Keratinocyte (primary cell): ENCODE measurements around the gene KNCN. TPM values are rescaled to one million over a fixed set of nuclear protein-coding genes. Genes with fewer than 3 reads are reported as not detected.

Experiments used
- DNase-seq: peaks from one replicate; pipeline ENCODE4 v3.0.0-alpha.2; 2011; ENCODE audit warnings: low read depth, missing footprints, low spot score
- FAIRE-seq: peaks from 2 replicates; lab custom pipeline; 2011; peaks lifted over from hg19 to GRCh38; lab: Jason Lieb, UNC
- H2AFZ ChIP-seq: 2 replicates; pipeline ENCODE4 v1.6.0; 2012; ENCODE audit warnings: low read length, control low read depth, inconsistent platforms; ENCODE audit not compliant: control insufficient read depth
- H3K27ac ChIP-seq: 2 replicates; pipeline ENCODE4 v1.5.1; 2011; ENCODE audit warnings: low read length; ENCODE audit not compliant: control insufficient read depth, insufficient read depth
- H3K27me3 ChIP-seq: 3 replicates; pipeline ENCODE4 v1.6.0; 2011; ENCODE audit warnings: low read length; ENCODE audit not compliant: control insufficient read depth, insufficient read depth; ENCODE audit errors: extremely low read depth
- H3K36me3 ChIP-seq, 2 experiments: 2 replicates in 1 of 2; 3 replicates in 1 of 2; pipeline ENCODE4 v1.5.1; 2011; ENCODE audit warnings: low read length in 2 of 2, mild to moderate bottlenecking in 1 of 2; ENCODE audit not compliant: control insufficient read depth in 2 of 2, insufficient read depth in 2 of 2; ENCODE audit errors: extremely low read depth in 1 of 2
- H3K4me1 ChIP-seq: 3 replicates; pipeline ENCODE4 v1.5.1; 2011; ENCODE audit warnings: low read length; ENCODE audit not compliant: control insufficient read depth, insufficient read depth; ENCODE audit errors: extremely low read depth
- H3K4me2 ChIP-seq: 3 replicates; pipeline ENCODE4 v1.6.0; 2011; ENCODE audit warnings: low read depth, low read length; ENCODE audit not compliant: control insufficient read depth, insufficient read depth; ENCODE audit errors: extremely low read depth
- H3K4me3 ChIP-seq, 3 experiments: fragments of 200-600 bp in 1 of 3; sonication (generic) in 1 of 3; 2 replicates in 2 of 3; 3 replicates in 1 of 3; pipeline ENCODE4 v1.5.1; 2011 to 2016; ENCODE audit warnings: low read length in 3 of 3, mild to moderate bottlenecking in 3 of 3, control low read depth in 2 of 3, inconsistent platforms in 1 of 3, low read depth in 1 of 3, mixed read lengths in 1 of 3, mixed run types in 1 of 3, moderate library complexity in 1 of 3; ENCODE audit not compliant: control insufficient read depth in 2 of 3, insufficient read depth in 2 of 3; ENCODE audit errors: extremely low read depth in 1 of 3
- H3K79me2 ChIP-seq: 2 replicates; pipeline ENCODE4 v1.6.0; 2012; ENCODE audit warnings: low read length; ENCODE audit not compliant: control insufficient read depth, insufficient read depth
- H3K9ac ChIP-seq: 3 replicates; pipeline ENCODE4 v1.6.0; 2011; ENCODE audit warnings: low read length; ENCODE audit not compliant: control insufficient read depth, insufficient read depth; ENCODE audit errors: extremely low read depth
- H3K9me1 ChIP-seq: 3 replicates; pipeline ENCODE4 v1.6.0; 2011; ENCODE audit warnings: low read length; ENCODE audit not compliant: control insufficient read depth, insufficient read depth; ENCODE audit errors: extremely low read depth
- H3K9me3 ChIP-seq: 2 replicates; pipeline ENCODE4 v1.5.1; 2012; ENCODE audit warnings: low read depth, low read length; ENCODE audit not compliant: control insufficient read depth
- H4K20me1 ChIP-seq: 3 replicates; pipeline ENCODE4 v1.6.0; 2011; ENCODE audit warnings: low read length; ENCODE audit not compliant: control insufficient read depth, insufficient read depth; ENCODE audit errors: extremely low read depth
- EZH2 ChIP-seq: IDR thresholded peaks from one replicate; pipeline ENCODE4 v1.6.1; 2012; ENCODE audit warnings: inconsistent platforms, mild to moderate bottlenecking, low read length, moderate library complexity
- dilution Hi-C: fragments of 300-500 bp; cut with MboI; formaldehyde crosslinking; loops from one replicate; pipeline ENCODE4 v1.7.0; 2020; ENCODE audit warnings: low sequenced_read_pairs; ENCODE audit not compliant: extremely low pct_ligation_motif_present
- polyA plus RNA-seq, 5 experiments: library from polyadenylated mRNA; depleted of rRNA in 3 of 5; stranded (reverse) in 3 of 5; stranded (forward) in 1 of 5; unstranded in 1 of 5; fragments of >200 nt; gene quantifications; 1 replicate in 1 of 5; 2 replicates in 3 of 5; 3 replicates in 1 of 5; pipeline versions ENCODE4 v1.2.1 to v1.2.3, GENCODE V29; 2011 to 2012; ENCODE audit warnings: missing spikeins in 2 of 5, low read depth in 1 of 5, low replicate concordance in 1 of 5
- TF ChIP-seq, protein P1 (sequence below), 3 experiments: IDR thresholded peaks in 1 of 3; conservative IDR thresholded peaks in 1 of 3; optimal IDR thresholded peaks in 1 of 3; 2 replicates in 2 of 3; 3 replicates in 1 of 3; pipeline versions ENCODE3 to v1.5.1; 2011; ENCODE audit warnings: low read length in 3 of 3, mild to moderate bottlenecking in 3 of 3, moderate library complexity in 2 of 3, control low read depth in 1 of 3, inconsistent platforms in 1 of 3; ENCODE audit not compliant: insufficient read depth in 2 of 3; ENCODE audit errors: extremely low read depth in 1 of 3

KNCN gene
- polyA plus RNA-seq, 1 donor (not counting 4 experiments of a cell fraction or from before 2014, with no cell fraction given): not detected

DNA sequence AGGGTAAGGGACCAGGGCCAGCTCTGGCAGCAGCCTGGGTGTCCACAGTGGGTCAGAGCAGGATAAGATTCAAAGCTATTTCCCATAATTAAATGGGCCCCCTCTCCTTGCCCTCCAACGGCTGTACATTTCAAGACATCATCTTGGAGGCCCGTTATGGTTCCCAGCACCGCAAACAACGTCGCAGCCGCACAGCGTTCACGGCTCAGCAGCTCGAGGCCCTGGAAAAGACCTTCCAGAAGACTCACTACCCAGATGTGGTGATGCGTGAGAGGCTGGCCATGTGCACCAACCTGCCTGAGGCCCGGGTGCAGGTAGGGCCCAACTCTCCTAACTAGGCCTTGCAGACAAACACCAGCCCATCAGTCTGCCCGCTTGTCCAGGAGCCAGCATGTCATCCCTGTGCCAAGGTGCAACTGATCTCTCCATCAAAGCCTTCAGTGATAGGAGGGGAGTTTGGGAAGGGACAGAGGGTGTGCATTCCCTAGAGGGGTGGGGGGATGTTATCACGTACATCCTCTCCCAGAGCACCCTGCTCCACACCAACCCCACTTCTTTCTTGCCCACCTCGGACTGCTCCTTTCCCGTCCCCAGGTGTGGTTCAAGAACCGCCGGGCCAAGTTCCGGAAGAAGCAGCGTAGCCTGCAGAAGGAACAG is 41.0 kb downstream of the KNCN start:
- H3K79me2 ChIP-seq: no peaks in the 10 kb centered on the region
- DNase-seq (no peak), FAIRE-seq (no peak)
- H3K4me1 ChIP-seq: no peaks in the 10 kb centered on the region
- TF ChIP-seq, protein P1, sequence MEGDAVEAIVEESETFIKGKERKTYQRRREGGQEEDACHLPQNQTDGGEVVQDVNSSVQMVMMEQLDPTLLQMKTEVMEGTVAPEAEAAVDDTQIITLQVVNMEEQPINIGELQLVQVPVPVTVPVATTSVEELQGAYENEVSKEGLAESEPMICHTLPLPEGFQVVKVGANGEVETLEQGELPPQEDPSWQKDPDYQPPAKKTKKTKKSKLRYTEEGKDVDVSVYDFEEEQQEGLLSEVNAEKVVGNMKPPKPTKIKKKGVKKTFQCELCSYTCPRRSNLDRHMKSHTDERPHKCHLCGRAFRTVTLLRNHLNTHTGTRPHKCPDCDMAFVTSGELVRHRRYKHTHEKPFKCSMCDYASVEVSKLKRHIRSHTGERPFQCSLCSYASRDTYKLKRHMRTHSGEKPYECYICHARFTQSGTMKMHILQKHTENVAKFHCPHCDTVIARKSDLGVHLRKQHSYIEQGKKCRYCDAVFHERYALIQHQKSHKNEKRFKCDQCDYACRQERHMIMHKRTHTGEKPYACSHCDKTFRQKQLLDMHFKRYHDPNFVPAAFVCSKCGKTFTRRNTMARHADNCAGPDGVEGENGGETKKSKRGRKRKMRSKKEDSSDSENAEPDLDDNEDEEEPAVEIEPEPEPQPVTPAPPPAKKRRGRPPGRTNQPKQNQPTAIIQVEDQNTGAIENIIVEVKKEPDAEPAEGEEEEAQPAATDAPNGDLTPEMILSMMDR (optimal IDR thresholded peaks at IDR 0.05 in 1 of 3, IDR thresholded peaks at IDR 0.05 in 1 of 3, conservative IDR thresholded peaks at IDR 0.05 in 1 of 3; ENCODE audit: extremely low read depth in 1 of 3, insufficient read depth in 2 of 3, low read length in 3 of 3): no peak
- no peak for TF ChIP-seq EZH2
- H4K20me1 ChIP-seq: no peaks in the 10 kb centered on the region
- no peak overlapping the region for H3K4me2 ChIP-seq
- peaks cover 3% of the 10 kb centered on the region for H3K27me3 ChIP-seq
- H3K9ac ChIP-seq: no peak overlapping the region
- no peaks in the 10 kb centered on the region for H3K36me3 ChIP-seq
- H3K27ac ChIP-seq: no peak overlapping the region
- H3K4me3 ChIP-seq: no peak overlapping the region
- dilution Hi-C loops: no loop called here
- no peaks in the 10 kb centered on the region for H3K9me3 ChIP-seq
- no peak overlapping the region for H2AFZ ChIP-seq
- H3K9me1 ChIP-seq: no peaks in the 10 kb centered on the region

DNA sequence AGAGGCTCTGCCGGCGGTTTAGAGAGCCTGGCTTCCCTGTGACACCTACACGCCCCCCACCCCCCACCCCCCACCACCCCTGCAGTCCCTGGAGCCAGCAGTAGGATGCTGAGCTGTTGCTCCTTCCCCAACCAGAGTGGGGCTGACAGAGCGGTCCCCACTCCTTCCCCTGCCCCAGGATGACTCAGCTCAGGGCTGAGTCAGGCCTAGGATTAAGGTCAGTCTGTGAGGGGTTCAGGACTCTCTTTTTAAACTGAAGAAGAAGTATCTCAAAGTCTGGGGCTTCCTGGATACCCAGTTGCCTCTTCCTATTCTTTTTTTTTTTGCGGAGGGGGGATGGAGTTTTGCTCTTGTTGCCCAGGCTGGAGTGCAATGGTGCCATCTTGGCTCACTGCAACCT is 42.7 kb downstream of the KNCN start:
- Histone ChIP-seq H3K9me1 (no peaks in the 10 kb centered on the region), H4K20me1 (no peaks in the 10 kb centered on the region), H3K27ac (no peak overlapping the region), H3K4me3 (no peak overlapping the region), H3K4me1 (no peaks in the 10 kb centered on the region), H3K4me2 (no peak overlapping the region), H3K36me3 (no peaks in the 10 kb centered on the region), H3K9ac (no peak overlapping the region), H3K79me2 (no peaks in the 10 kb centered on the region), H3K9me3 (no peaks in the 10 kb centered on the region), H3K27me3 (peaks cover 3% of the 10 kb centered on the region), H2AFZ (no peak overlapping the region)
- FAIRE-seq (no peak), DNase-seq (no peak)
- TF ChIP-seq, protein P1 (optimal IDR thresholded peaks at IDR 0.05 in 1 of 3, IDR thresholded peaks at IDR 0.05 in 1 of 3, conservative IDR thresholded peaks at IDR 0.05 in 1 of 3; ENCODE audit: extremely low read depth in 1 of 3, insufficient read depth in 2 of 3, low read length in 3 of 3): no peak
- TF ChIP-seq EZH2: no peak
- dilution Hi-C loops: no loop called here
